Psoas muscle (tissue), 8 donors: ENCODE data around the gene ORC3. TPM values are rescaled to one million over a fixed set of nuclear protein-coding genes. Genes with fewer than 3 reads are reported as not detected.

Source experiments
- ATAC-seq, 4 donors: fragments of 200-7000 bp; cut with Tn5 transposase; one replicate each; pipeline ENCODE4 v1.9.1; 2020; ENCODE audit warnings: moderate library complexity in 3 of 4, mild to moderate bottlenecking in 2 of 4
- DNase-seq, 2 donors: peaks; one replicate each; pipeline ENCODE4 v3.0.0-alpha.2; 2020
- H3K27ac ChIP-seq: fragments of 200-600 bp; one replicate; pipeline ENCODE4 v1.8.0; 2022
- H3K27me3 ChIP-seq, 3 donors: fragments of 200-600 bp in 1 of 3; one replicate each; pipeline versions ENCODE4 v1.6.1 to v1.8.0; 2013 to 2022; ENCODE audit warnings: low read length in 2 of 3, mild to moderate bottlenecking in 2 of 3, moderate library complexity in 1 of 3; ENCODE audit not compliant: insufficient read depth in 3 of 3
- H3K36me3 ChIP-seq, 2 donors: fragments of 200-600 bp in 1 of 2; one replicate each; pipeline versions ENCODE4 v1.6.1 to v1.8.0; 2013 to 2022; ENCODE audit warnings: low read depth in 1 of 2, mild to moderate bottlenecking in 1 of 2, moderate library complexity in 1 of 2; ENCODE audit not compliant: insufficient read depth in 1 of 2
- H3K4me1 ChIP-seq: fragments of 200-600 bp; one replicate; pipeline ENCODE4 v1.8.0; 2022
- H3K4me3 ChIP-seq: fragments of 200-600 bp; one replicate; pipeline ENCODE4 v1.8.0; 2022; ENCODE audit warnings: mild to moderate bottlenecking
- H3K9me3 ChIP-seq: fragments of 200-600 bp; one replicate; pipeline ENCODE4 v1.8.0; 2022
- WGBS, 3 donors: extraction: QIAGEN DNeasy Blood & Tissue Kit; methylation state at CpG; one replicate each; pipeline versions ENCODE4 v1.1.6 to v1.1.7; 2013; 5-methylcytosine and 5-hydroxymethylcytosine counted together
- intact Hi-C, 2 donors: fragments of 100-400 bp; cut with DNase I; formaldehyde crosslinking; loops; one replicate each; pipeline versions ENCODE4 v1.11.0 to v1.14.2; 2022
- long read RNA-seq, 2 donors: library from polyadenylated mRNA; unstranded; transcript quantifications; one replicate each; pipeline ENCODE4 v2.0.0, GENCODE V29; 2021
- polyA plus RNA-seq, 3 donors: library from polyadenylated mRNA; stranded (reverse); fragments of 200-250 nt; gene quantifications; one replicate each; pipeline ENCODE4 v1.2.3, GENCODE V29; 2013
- total RNA-seq, 4 donors: library from RNA; stranded (reverse); fragmentation: NEBNext Ultra II Directional in 2 of 4; extraction: Animal tissue kit (Norgen Biotek cat#: 25700) in 2 of 4; gene quantifications; one replicate each; pipeline versions ENCODE4 v1.2.1 to v1.2.4, GENCODE V29; 2021 to 2023
- TF ChIP-seq, protein P1 (sequence below): fragments of 200-600 bp; IDR thresholded peaks from one replicate; pipeline ENCODE4 v1.8.0; 2022; ENCODE audit warnings: antibody characterized with exemption
- donor health status: healthy with polysubstance abuse.
- donor health status: DM: no; HTN: no; CAD: no; lungs with moderate emphysema.
- donor health status: Bipolar disorder and iron deficiency.
- donor health status: healthy.
- donor health status: DM: yes; HTN: yes; CAD: no.
- donor health status: DM: no; HTN: no; CAD: no.
- donor health status: DM: no; HTN: no; CAD: no.
- donor health status: DM: yes; HTN: yes; CAD: no.

Gene ORC3
- total RNA-seq (10 to 100 TPM; 18.9 to 26.8 (median 22.1) TPM), polyA plus RNA-seq (10 to 100 TPM; 14.5 to 44.0 (median 17.3) TPM)
- long read RNA-seq, donor 1, transcript ORC3-202 (20 exons, 2,512 nt) = major isoform, 9 of 15 reads
- long read RNA-seq, donor 1, partial matches to known transcripts = 1 of 15 reads
- long read RNA-seq, donor 1, other reads (novel, unspliced or antisense) = 1 of 15 reads
- long read RNA-seq, donor 2, transcript ORC3-202 (20 exons, 2,512 nt) = major isoform, 28 of 62 reads
- long read RNA-seq, donor 2, transcript ORC3-201 (20 exons, 2,501 nt) = minor isoform, 15 of 62 reads
- long read RNA-seq, donor 2, partial matches to known transcripts = 5 of 62 reads
- long read RNA-seq, donor 2, other reads (novel, unspliced or antisense) = 14 of 62 reads

- peaks cover 26% of the 10 kb centered on the region for H3K4me1 ChIP-seq
- no peaks in the 10 kb centered on the region for H3K9me3 ChIP-seq
- H3K36me3 ChIP-seq = peaks cover 3 to 24% of the 10 kb centered on the region in 2 donors
- TF ChIP-seq, protein P1, sequence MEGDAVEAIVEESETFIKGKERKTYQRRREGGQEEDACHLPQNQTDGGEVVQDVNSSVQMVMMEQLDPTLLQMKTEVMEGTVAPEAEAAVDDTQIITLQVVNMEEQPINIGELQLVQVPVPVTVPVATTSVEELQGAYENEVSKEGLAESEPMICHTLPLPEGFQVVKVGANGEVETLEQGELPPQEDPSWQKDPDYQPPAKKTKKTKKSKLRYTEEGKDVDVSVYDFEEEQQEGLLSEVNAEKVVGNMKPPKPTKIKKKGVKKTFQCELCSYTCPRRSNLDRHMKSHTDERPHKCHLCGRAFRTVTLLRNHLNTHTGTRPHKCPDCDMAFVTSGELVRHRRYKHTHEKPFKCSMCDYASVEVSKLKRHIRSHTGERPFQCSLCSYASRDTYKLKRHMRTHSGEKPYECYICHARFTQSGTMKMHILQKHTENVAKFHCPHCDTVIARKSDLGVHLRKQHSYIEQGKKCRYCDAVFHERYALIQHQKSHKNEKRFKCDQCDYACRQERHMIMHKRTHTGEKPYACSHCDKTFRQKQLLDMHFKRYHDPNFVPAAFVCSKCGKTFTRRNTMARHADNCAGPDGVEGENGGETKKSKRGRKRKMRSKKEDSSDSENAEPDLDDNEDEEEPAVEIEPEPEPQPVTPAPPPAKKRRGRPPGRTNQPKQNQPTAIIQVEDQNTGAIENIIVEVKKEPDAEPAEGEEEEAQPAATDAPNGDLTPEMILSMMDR = no peak
- 0% methylated on average over 49 of the region's 49 CpGs for WGBS, 3 donors
- peak within 1 kb of the TSS; percentile 94 for H3K4me3 ChIP-seq
- DNase-seq = peak; percentile 96 to 99
- no peaks in the 10 kb centered on the region for H3K27me3 ChIP-seq
- peak; percentile 100 for ATAC-seq
- intact Hi-C loops = no loop called here
- peak within 1 kb of the TSS; percentile 77 for H3K27ac ChIP-seq
These were observed at the start of gene ORC3, which contains the start of gene RARS2 for GRCh38 chr6:87589693-87590416. ORC3 (plus strand) TSS chr6:87590135; CDS start chr6:87590169, 34 bp downstream. RARS2 (minus strand) TSS chr6:87589987; CDS start chr6:87589957, 30 bp downstream.

GRCh38 chr6:87540539-87540938 is 49.4 kb upstream of the ORC3 start:
- 74 to 76% (median 76%) methylated on average over 4 of the region's 4 CpGs for WGBS, 3 donors
- TF ChIP-seq, protein P1 = no peak
- H3K4me3 ChIP-seq = no peak overlapping the region
- no peaks in the 10 kb centered on the region for H3K27me3 ChIP-seq
- H3K9me3 ChIP-seq = no peaks in the 10 kb centered on the region
- DNase-seq (no peak), ATAC-seq (no peak)
- peaks cover 0 to 59% of the 10 kb centered on the region in 2 donors for H3K36me3 ChIP-seq
- intact Hi-C loops = no loop called here
- H3K27ac ChIP-seq = no peak overlapping the region
- no peaks in the 10 kb centered on the region for H3K4me1 ChIP-seq

DNA sequence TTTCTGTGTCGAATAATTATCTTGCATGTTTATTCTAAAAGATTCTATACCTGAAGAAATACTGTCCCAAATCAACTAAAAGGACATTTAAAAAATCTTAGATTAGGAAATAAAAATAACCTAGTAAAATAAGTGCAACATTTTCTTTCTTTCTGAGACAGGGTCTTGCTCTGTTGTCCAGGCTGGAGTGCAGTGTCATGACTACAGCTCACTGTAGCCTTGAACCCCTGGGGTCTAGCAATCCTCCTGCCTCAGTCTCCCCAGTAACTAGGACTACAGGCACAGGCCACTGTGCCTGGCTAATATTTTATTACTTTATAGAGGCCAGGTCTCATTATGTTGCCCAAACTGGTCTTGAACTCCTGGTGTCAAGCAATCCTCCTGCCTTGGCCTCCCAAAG is 48.9 kb upstream of the ORC3 start:
- WGBS, 3 donors = 90 to 99% (median 96%) methylated on average over 1 of the region's 1 CpG
- no peak for DNase-seq
- no peak overlapping the region for H3K27ac ChIP-seq
- H3K4me3 ChIP-seq = no peak overlapping the region
- H3K27me3 ChIP-seq = no peaks in the 10 kb centered on the region
- TF ChIP-seq, protein P1 = no peak
- H3K9me3 ChIP-seq = no peaks in the 10 kb centered on the region
- intact Hi-C loops = no loop called here
- no peaks in the 10 kb centered on the region for H3K4me1 ChIP-seq
- peaks cover 0 to 62% of the 10 kb centered on the region in 2 donors for H3K36me3 ChIP-seq
- ATAC-seq = no peak

DNA sequence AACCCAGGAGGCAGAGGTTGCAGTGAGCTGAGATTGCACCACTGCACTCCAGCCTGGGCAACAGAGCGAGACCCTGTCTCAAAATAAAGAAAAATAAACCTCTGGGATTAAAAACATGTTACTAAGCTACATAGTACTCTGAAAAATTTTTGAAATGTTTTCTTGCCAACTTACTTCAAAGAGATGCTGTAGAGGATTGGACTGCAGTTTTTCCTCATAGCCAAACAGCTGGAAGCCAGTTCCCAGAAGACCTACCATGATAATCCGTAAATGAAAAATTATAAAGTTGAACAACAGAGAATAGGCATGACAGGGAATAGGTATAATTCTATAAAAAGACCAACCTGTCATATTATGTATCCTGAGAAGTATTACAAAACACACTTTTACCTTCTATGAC is 48.2 kb upstream of the ORC3 start:
- H3K27me3 ChIP-seq = no peaks in the 10 kb centered on the region
- ATAC-seq (no peak), DNase-seq (no peak)
- H3K9me3 ChIP-seq = no peaks in the 10 kb centered on the region
- H3K27ac ChIP-seq = no peak overlapping the region
- intact Hi-C loops = no loop called here
- no peaks in the 10 kb centered on the region for H3K4me1 ChIP-seq
- no peak overlapping the region for H3K4me3 ChIP-seq
- 62 to 66% (median 63%) methylated on average over 2 of the region's 2 CpGs for WGBS, 3 donors
- peaks cover 0 to 68% of the 10 kb centered on the region in 2 donors for H3K36me3 ChIP-seq
- TF ChIP-seq, protein P1 = no peak
